Measurements from ENCODE around the gene HAPSTR1. TPM values are rescaled to one million over a fixed set of nuclear protein-coding genes. Genes with fewer than 3 reads are reported as not detected.

Gene HAPSTR1
- total and polyA plus RNA-seq, 2 experiments from 2014 or later: 9.5 to 66.0 TPM

DNA sequence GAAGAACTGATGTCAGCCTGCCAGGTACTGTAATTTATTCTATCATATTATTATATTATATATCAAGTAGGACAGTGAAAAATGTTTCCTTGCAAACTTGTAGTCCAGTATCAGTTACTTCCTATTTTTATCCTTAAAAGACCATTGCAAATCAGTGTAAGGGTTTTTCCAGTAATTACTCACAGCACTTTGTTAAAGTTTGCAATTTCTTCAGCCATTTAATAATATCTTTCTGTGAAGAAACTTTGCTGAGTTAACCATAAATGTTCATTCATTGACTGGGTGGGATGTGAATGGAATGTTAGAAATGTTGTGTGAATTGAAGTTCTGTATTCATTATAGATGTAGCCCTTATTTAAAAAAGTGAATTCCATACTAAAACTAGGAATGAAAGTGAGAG is 26.7 kb downstream of the HAPSTR1 start (continued):
- no peak for TF ChIP-seq EZH2 (IDR thresholded peaks at IDR 0.05; ENCODE audit: low read depth, unreplicated experiment)
- TF ChIP-seq EZH2phosphoT487 (IDR thresholded peaks at IDR 0.05; ENCODE audit: unreplicated experiment): no peak
- no peak for TF ChIP-seq NANOG (IDR thresholded peaks at IDR 0.05; ENCODE audit: borderline replicate concordance)
- TF ChIP-seq, protein P1, sequence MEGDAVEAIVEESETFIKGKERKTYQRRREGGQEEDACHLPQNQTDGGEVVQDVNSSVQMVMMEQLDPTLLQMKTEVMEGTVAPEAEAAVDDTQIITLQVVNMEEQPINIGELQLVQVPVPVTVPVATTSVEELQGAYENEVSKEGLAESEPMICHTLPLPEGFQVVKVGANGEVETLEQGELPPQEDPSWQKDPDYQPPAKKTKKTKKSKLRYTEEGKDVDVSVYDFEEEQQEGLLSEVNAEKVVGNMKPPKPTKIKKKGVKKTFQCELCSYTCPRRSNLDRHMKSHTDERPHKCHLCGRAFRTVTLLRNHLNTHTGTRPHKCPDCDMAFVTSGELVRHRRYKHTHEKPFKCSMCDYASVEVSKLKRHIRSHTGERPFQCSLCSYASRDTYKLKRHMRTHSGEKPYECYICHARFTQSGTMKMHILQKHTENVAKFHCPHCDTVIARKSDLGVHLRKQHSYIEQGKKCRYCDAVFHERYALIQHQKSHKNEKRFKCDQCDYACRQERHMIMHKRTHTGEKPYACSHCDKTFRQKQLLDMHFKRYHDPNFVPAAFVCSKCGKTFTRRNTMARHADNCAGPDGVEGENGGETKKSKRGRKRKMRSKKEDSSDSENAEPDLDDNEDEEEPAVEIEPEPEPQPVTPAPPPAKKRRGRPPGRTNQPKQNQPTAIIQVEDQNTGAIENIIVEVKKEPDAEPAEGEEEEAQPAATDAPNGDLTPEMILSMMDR (conservative IDR thresholded peaks at IDR 0.05; ENCODE audit: low read depth in 2 of 2): no peak

DNA sequence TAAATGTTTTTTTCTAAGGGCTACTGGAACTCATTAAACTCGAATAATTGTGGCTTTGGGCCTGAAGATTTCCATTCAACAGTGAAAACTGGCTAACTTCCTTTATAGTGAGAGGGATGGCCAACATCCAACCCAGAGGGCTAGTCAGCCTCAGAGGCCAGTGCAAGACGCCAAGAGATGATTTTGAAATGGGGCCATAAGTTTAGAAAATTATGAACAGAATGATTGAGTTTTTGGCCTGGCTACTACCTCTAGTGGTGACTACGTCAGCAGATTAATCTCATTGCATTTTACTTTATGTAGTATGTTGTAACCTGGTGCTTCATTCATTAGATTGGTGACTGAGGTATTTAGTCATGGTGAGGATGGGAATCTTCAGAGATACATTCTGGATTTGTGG is 28.4 kb downstream of the HAPSTR1 start:
- no peak overlapping the region for H3K4me2 ChIP-seq
- no peak overlapping the region for H2AFZ ChIP-seq
- no peaks in the 10 kb centered on the region for H3K9me2 ChIP-seq (ENCODE audit: insufficient read depth)
- Mint-ChIP-seq H3K4me1 (peaks cover 21% of the 10 kb centered on the region), H3K9me3 (no peaks in the 10 kb centered on the region), H3K36me3 (ENCODE audit: low read depth) (peaks cover 45% of the 10 kb centered on the region), H3K27me3 (ENCODE audit: insufficient read depth, low read depth, poor library complexity) (peaks cover 2% of the 10 kb centered on the region), H3K27ac (no peak overlapping the region), H3K4me3 (no peak overlapping the region)
- H3K27ac ChIP-seq (ENCODE audit: low read depth): no peak overlapping the region
- peaks cover 97% of the 10 kb centered on the region for H3K79me2 ChIP-seq (replicated peaks; ENCODE audit: insufficient read depth)
- H3K36me3 ChIP-seq (ENCODE audit: insufficient read depth): peaks cover 22% of the 10 kb centered on the region; the same call in 1 of the 2 replicates
- H3F3A ChIP-seq (replicated peaks; ENCODE audit: low read depth): peaks cover 4% of the 10 kb centered on the region; the same call in 1 of the 2 replicates
- no peaks in the 10 kb centered on the region for H3K27me3 ChIP-seq (ENCODE audit: insufficient read depth)
- H3K4me1 ChIP-seq (ENCODE audit: insufficient read depth): peaks cover 17% of the 10 kb centered on the region
- ATAC-seq (no peak), DNase-seq (ENCODE audit: low spot score) (no peak)
- H3K4me3 ChIP-seq: no peak overlapping the region
- H4K20me1 ChIP-seq (replicated peaks; ENCODE audit: insufficient read depth): peaks cover 67% of the 10 kb centered on the region
- no peak for TF ChIP-seq POLR2AphosphoS5 (IDR thresholded peaks at IDR 0.05; ENCODE audit: low read depth)
- TF ChIP-seq ZNF331 (CRISPR knock-in tag; IDR thresholded peaks at IDR 0.05; ENCODE audit: low read depth): no peak
- TF ChIP-seq, protein P2, sequence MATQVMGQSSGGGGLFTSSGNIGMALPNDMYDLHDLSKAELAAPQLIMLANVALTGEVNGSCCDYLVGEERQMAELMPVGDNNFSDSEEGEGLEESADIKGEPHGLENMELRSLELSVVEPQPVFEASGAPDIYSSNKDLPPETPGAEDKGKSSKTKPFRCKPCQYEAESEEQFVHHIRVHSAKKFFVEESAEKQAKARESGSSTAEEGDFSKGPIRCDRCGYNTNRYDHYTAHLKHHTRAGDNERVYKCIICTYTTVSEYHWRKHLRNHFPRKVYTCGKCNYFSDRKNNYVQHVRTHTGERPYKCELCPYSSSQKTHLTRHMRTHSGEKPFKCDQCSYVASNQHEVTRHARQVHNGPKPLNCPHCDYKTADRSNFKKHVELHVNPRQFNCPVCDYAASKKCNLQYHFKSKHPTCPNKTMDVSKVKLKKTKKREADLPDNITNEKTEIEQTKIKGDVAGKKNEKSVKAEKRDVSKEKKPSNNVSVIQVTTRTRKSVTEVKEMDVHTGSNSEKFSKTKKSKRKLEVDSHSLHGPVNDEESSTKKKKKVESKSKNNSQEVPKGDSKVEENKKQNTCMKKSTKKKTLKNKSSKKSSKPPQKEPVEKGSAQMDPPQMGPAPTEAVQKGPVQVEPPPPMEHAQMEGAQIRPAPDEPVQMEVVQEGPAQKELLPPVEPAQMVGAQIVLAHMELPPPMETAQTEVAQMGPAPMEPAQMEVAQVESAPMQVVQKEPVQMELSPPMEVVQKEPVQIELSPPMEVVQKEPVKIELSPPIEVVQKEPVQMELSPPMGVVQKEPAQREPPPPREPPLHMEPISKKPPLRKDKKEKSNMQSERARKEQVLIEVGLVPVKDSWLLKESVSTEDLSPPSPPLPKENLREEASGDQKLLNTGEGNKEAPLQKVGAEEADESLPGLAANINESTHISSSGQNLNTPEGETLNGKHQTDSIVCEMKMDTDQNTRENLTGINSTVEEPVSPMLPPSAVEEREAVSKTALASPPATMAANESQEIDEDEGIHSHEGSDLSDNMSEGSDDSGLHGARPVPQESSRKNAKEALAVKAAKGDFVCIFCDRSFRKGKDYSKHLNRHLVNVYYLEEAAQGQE (IDR thresholded peaks at IDR 0.05; ENCODE audit: unreplicated experiment): no peak
- no peak for TF ChIP-seq EZH2 (IDR thresholded peaks at IDR 0.05; ENCODE audit: low read depth, unreplicated experiment)
- TF ChIP-seq STAT1 (IDR thresholded peaks at IDR 0.05; ENCODE audit: unreplicated experiment): no peak
- TF ChIP-seq JUNB (IDR thresholded peaks at IDR 0.05; ENCODE audit: unreplicated experiment): no peak
- TF ChIP-seq CREB1 (CRISPR knock-in tag; IDR thresholded peaks at IDR 0.05; ENCODE audit: low read depth): no peak
- TF ChIP-seq, protein P3, sequence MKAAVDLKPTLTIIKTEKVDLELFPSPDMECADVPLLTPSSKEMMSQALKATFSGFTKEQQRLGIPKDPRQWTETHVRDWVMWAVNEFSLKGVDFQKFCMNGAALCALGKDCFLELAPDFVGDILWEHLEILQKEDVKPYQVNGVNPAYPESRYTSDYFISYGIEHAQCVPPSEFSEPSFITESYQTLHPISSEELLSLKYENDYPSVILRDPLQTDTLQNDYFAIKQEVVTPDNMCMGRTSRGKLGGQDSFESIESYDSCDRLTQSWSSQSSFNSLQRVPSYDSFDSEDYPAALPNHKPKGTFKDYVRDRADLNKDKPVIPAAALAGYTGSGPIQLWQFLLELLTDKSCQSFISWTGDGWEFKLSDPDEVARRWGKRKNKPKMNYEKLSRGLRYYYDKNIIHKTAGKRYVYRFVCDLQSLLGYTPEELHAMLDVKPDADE (IDR thresholded peaks at IDR 0.05): no peak
- TF ChIP-seq, protein P1 (conservative IDR thresholded peaks at IDR 0.05; ENCODE audit: low read depth in 2 of 2): no peak
- TF ChIP-seq EZH2phosphoT487 (IDR thresholded peaks at IDR 0.05; ENCODE audit: unreplicated experiment): no peak
- no peak for TF ChIP-seq ZNF114 (CRISPR knock-in tag; IDR thresholded peaks at IDR 0.05)
